Psoas muscle (tissue), 8 donors: ENCODE measurements around the gene CAPNS2. TPM values are rescaled to one million over a fixed set of nuclear protein-coding genes. Genes with fewer than 3 reads are reported as not detected.

Source experiments
- ATAC-seq, 4 donors: fragments of 200-7000 bp; cut with Tn5 transposase; one replicate each; pipeline ENCODE4 v1.9.1; 2020; ENCODE audit warnings: moderate library complexity in 3 of 4, mild to moderate bottlenecking in 2 of 4
- DNase-seq, 2 donors: peaks; one replicate each; pipeline ENCODE4 v3.0.0-alpha.2; 2020
- H3K27ac ChIP-seq: fragments of 200-600 bp; one replicate; pipeline ENCODE4 v1.8.0; 2022
- H3K27me3 ChIP-seq, 3 donors: fragments of 200-600 bp in 1 of 3; one replicate each; pipeline versions ENCODE4 v1.6.1 to v1.8.0; 2013 to 2022; ENCODE audit warnings: low read length in 2 of 3, mild to moderate bottlenecking in 2 of 3, moderate library complexity in 1 of 3; ENCODE audit not compliant: insufficient read depth in 3 of 3
- H3K36me3 ChIP-seq, 2 donors: fragments of 200-600 bp in 1 of 2; one replicate each; pipeline versions ENCODE4 v1.6.1 to v1.8.0; 2013 to 2022; ENCODE audit warnings: low read depth in 1 of 2, mild to moderate bottlenecking in 1 of 2, moderate library complexity in 1 of 2; ENCODE audit not compliant: insufficient read depth in 1 of 2
- H3K4me1 ChIP-seq: fragments of 200-600 bp; one replicate; pipeline ENCODE4 v1.8.0; 2022
- H3K4me3 ChIP-seq: fragments of 200-600 bp; one replicate; pipeline ENCODE4 v1.8.0; 2022; ENCODE audit warnings: mild to moderate bottlenecking
- H3K9me3 ChIP-seq: fragments of 200-600 bp; one replicate; pipeline ENCODE4 v1.8.0; 2022
- WGBS, 3 donors: extraction: QIAGEN DNeasy Blood & Tissue Kit; methylation state at CpG; one replicate each; pipeline versions ENCODE4 v1.1.6 to v1.1.7; 2013; 5-methylcytosine and 5-hydroxymethylcytosine counted together
- intact Hi-C, 2 donors: fragments of 100-400 bp; cut with DNase I; formaldehyde crosslinking; loops; one replicate each; pipeline versions ENCODE4 v1.11.0 to v1.14.2; 2022
- polyA plus RNA-seq, 3 donors: library from polyadenylated mRNA; stranded (reverse); fragments of 200-250 nt; gene quantifications; one replicate each; pipeline ENCODE4 v1.2.3, GENCODE V29; 2013
- total RNA-seq, 4 donors: library from RNA; stranded (reverse); fragmentation: NEBNext Ultra II Directional in 2 of 4; extraction: Animal tissue kit (Norgen Biotek cat#: 25700) in 2 of 4; gene quantifications; one replicate each; pipeline versions ENCODE4 v1.2.1 to v1.2.4, GENCODE V29; 2021 to 2023
- TF ChIP-seq, protein P1 (sequence below): fragments of 200-600 bp; IDR thresholded peaks from one replicate; pipeline ENCODE4 v1.8.0; 2022; ENCODE audit warnings: antibody characterized with exemption
- donor health status: healthy with polysubstance abuse.
- donor health status: DM: no; HTN: no; CAD: no; lungs with moderate emphysema.
- donor health status: Bipolar disorder and iron deficiency.
- donor health status: healthy.
- donor health status: DM: yes; HTN: yes; CAD: no.
- donor health status: DM: no; HTN: no; CAD: no.
- donor health status: DM: no; HTN: no; CAD: no.
- donor health status: DM: yes; HTN: yes; CAD: no.

The CAPNS2 gene
- total and polyA plus RNA-seq, 7 donors: 0.04 to 0.38 TPM; not detected in 5

DNA sequence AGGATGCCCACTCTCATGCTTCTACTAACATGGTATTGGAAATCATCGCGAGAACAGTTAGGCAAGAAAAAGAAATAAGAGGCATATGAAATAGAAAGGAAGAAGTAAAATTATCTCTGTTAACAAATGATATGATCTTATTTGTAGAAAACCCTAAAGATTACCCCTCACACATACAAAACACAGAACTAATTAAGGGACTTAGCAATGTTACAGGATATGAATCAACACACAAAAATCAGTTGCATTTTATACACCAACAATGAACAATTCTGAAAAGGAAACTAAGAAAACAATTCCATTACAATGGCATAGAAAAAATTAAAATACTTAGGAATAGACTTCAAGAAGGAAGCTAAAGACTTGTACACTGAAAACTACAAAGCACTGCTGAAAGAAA is 2.7 kb upstream of the CAPNS2 start:
- Histone ChIP-seq H3K4me3 (no peak overlapping the region), H3K27me3 (no peaks in the 10 kb centered on the region), H3K36me3 (no peaks in the 10 kb centered on the region), H3K9me3 (no peaks in the 10 kb centered on the region), H3K4me1 (peaks cover 5% of the 10 kb centered on the region), H3K27ac (no peak overlapping the region)
- WGBS, 3 donors: 88 to 95% (median 94%) methylated on average over 2 of the region's 2 CpGs
- intact Hi-C loops: no loop called here
- ATAC-seq (no peak), DNase-seq (no peak)
- TF ChIP-seq, protein P1, sequence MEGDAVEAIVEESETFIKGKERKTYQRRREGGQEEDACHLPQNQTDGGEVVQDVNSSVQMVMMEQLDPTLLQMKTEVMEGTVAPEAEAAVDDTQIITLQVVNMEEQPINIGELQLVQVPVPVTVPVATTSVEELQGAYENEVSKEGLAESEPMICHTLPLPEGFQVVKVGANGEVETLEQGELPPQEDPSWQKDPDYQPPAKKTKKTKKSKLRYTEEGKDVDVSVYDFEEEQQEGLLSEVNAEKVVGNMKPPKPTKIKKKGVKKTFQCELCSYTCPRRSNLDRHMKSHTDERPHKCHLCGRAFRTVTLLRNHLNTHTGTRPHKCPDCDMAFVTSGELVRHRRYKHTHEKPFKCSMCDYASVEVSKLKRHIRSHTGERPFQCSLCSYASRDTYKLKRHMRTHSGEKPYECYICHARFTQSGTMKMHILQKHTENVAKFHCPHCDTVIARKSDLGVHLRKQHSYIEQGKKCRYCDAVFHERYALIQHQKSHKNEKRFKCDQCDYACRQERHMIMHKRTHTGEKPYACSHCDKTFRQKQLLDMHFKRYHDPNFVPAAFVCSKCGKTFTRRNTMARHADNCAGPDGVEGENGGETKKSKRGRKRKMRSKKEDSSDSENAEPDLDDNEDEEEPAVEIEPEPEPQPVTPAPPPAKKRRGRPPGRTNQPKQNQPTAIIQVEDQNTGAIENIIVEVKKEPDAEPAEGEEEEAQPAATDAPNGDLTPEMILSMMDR: no peak

DNA sequence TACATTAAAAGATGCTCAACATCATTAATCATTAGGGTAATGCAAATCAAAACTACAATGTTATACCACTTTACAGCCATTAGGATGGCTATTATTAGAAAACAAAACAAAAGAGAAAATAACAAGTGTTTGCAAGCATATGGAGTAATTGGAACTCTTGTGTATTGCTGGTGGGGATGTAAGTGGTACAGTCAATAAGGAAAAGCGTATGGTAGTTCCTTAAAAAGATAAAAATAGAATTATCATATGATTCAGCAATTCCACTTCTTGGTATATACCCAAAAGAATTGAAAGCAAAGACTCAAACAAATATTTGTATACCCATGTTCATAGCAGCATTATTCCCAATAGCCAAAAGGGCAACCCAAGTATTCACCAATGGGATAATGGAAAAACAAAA is 1.4 kb upstream of the CAPNS2 start:
- 85 to 88% (median 87%) methylated on average over 1 of the region's 1 CpG for WGBS, 3 donors
- Histone ChIP-seq H3K9me3 (no peaks in the 10 kb centered on the region), H3K27ac (no peak overlapping the region), H3K27me3 (no peaks in the 10 kb centered on the region), H3K4me1 (peaks cover 10% of the 10 kb centered on the region), H3K4me3 (no peak overlapping the region), H3K36me3 (no peaks in the 10 kb centered on the region)
- intact Hi-C loops: no loop called here
- ATAC-seq (no peak), DNase-seq (no peak)
- TF ChIP-seq, protein P1: no peak

DNA sequence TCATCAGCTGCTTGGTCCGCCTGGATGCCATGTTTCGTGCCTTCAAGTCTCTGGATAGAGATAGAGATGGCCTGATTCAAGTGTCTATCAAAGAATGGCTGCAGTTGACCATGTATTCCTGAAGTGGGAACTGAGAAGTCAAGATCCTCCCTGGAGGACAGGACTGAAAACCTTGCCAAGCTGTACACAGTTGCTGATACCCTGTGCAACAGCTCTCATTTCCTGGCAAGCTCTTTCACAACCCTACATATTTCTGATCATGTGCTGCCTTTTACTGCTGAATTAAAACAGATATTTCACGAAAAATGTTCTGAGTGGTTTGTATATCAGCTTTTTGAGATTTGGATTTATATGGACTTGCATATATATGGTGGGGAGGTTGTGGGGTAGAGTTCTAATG is 898 bp downstream of the CAPNS2 start:
- WGBS, 3 donors: 78 to 85% (median 83%) methylated on average over 3 of the region's 3 CpGs
- Histone ChIP-seq H3K9me3 (no peaks in the 10 kb centered on the region), H3K27ac (no peak overlapping the region), H3K4me3 (no peak overlapping the region), H3K27me3 (no peaks in the 10 kb centered on the region), H3K36me3 (no peaks in the 10 kb centered on the region), H3K4me1 (peaks cover 10% of the 10 kb centered on the region)
- ATAC-seq: no peak
- TF ChIP-seq, protein P1: no peak
- no peak for DNase-seq
- intact Hi-C loops: no loop called here

DNA sequence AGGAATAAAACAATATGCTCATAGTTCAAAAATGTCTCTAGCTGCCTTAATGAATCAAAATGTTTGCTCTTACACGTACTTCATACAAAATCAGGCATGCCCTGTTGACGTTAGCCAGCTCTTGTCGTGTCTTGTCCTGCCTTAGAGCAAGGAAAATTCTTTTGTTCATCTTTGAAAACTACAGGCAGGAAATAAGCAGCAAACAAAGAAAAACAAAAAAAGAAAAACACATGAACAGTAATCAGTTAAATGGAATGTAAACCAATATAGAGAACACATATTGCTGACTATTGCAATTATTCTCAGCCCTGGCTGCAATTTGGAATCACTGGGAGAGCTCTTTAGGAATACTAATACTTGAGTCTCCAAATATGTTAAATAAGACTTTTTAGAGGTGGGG is 1.7 kb downstream of the CAPNS2 start:
- WGBS, 3 donors: 66 to 72% (median 69%) methylated on average over 3 of the region's 3 CpGs
- TF ChIP-seq, protein P1: no peak
- intact Hi-C loops: no loop called here
- no peak overlapping the region for H3K4me3 ChIP-seq
- H3K27ac ChIP-seq: no peak overlapping the region
- DNase-seq (no peak), ATAC-seq (no peak)
- no peaks in the 10 kb centered on the region for H3K9me3 ChIP-seq
- peaks cover 10% of the 10 kb centered on the region for H3K4me1 ChIP-seq
- H3K36me3 ChIP-seq: no peaks in the 10 kb centered on the region
- no peaks in the 10 kb centered on the region for H3K27me3 ChIP-seq

DNA sequence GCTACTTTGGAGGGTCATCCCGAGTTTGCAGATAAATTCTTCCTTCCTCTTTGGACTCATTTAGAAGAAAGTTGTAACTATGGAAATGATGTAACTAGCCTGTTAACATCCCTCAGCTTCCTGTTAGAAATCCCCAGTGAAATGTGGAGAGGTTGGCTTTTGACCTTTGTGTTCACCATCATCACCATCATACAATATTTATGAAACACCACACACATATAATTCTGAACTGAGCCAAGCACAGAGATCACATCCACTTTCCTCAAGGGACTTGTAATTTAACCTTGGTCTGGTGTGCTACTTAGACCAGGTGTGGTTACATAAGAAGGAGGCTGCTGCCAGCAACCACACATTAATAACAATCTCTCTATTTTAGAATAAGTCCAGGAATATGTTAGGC is 2.5 kb downstream of the CAPNS2 start:
- H3K36me3 ChIP-seq: no peaks in the 10 kb centered on the region
- intact Hi-C loops: no loop called here
- H3K4me1 ChIP-seq: peaks cover 10% of the 10 kb centered on the region
- TF ChIP-seq, protein P1: no peak
- DNase-seq (no peak), ATAC-seq (no peak)
- H3K4me3 ChIP-seq: no peak overlapping the region
- 30 to 39% (median 36%) methylated on average over 1 of the region's 1 CpG for WGBS, 3 donors
- H3K27ac ChIP-seq: no peak overlapping the region
- H3K27me3 ChIP-seq: no peaks in the 10 kb centered on the region
- H3K9me3 ChIP-seq: no peaks in the 10 kb centered on the region
